ENCODE data around the gene CKAP2L.

Gene CKAP2L

DNA sequence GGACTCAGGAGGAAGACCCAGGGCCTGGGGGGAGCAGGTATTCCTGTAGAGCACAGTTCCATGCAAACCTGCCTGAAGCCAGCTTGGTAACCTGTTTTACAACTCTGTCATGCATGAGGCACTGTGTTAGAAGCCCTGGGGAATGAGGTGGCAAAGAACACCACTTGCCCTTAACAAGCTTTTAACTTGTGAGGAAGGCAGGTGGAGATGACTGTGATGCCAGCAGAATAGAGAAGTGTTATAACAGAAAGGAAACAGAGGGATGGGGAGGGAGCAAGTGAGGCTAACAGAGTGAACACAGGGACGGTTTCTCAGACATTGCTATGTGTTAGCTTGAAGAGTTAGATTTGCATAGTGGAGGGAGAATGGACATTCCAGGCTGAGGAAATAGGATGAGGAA lies 31.4 kb upstream of the CKAP2L start:
- H3K27ac ChIP-seq (ENCODE audit: poor library complexity, severe bottlenecking) = peak overlapping the region; percentile 99
- peak; percentile 68 for ATAC-seq (ENCODE audit: low read depth)

GRCh38 chr2:112794841-112795240 lies 30.4 kb upstream of the CKAP2L start:
- H3K4me1 ChIP-seq (ENCODE audit: insufficient read depth, poor library complexity, severe bottlenecking) = peaks cover 35% of the 10 kb centered on the region
- no peak overlapping the region for H3K4me3 ChIP-seq (ENCODE audit: severe bottlenecking)
- H3K27ac ChIP-seq (ENCODE audit: poor library complexity, severe bottlenecking) = peak overlapping the region; percentile 99
- H3K27me3 ChIP-seq (ENCODE audit: insufficient read depth, poor library complexity, severe bottlenecking) = no peaks in the 10 kb centered on the region
- no peak for ATAC-seq (ENCODE audit: low read depth)
- no peaks in the 10 kb centered on the region for H3K36me3 ChIP-seq (ENCODE audit: low read depth)
- no peak for TF ChIP-seq CTCF (IDR thresholded peaks at IDR 0.05; ENCODE audit: poor library complexity, severe bottlenecking)
- no peaks in the 10 kb centered on the region for H3K9me3 ChIP-seq (ENCODE audit: severe bottlenecking)
- no peak for DNase-seq (ENCODE audit: low spot score)

More for the DNA sequence above, 31.4 kb upstream of the CKAP2L start:
- DNase-seq (ENCODE audit: low spot score) = peak; percentile 73
- Histone ChIP-seq H3K4me3 (ENCODE audit: severe bottlenecking) (no peak overlapping the region), H3K4me1 (ENCODE audit: insufficient read depth, poor library complexity, severe bottlenecking) (peaks cover 35% of the 10 kb centered on the region), H3K36me3 (ENCODE audit: low read depth) (no peaks in the 10 kb centered on the region), H3K9me3 (ENCODE audit: severe bottlenecking) (no peaks in the 10 kb centered on the region), H3K27me3 (ENCODE audit: insufficient read depth, poor library complexity, severe bottlenecking) (no peaks in the 10 kb centered on the region)
- no peak for TF ChIP-seq CTCF (IDR thresholded peaks at IDR 0.05; ENCODE audit: poor library complexity, severe bottlenecking)

- Histone ChIP-seq H3K9me3 (ENCODE audit: severe bottlenecking) (no peaks in the 10 kb centered on the region), H3K27ac (ENCODE audit: poor library complexity, severe bottlenecking) (peak overlapping the region; percentile 99), H3K27me3 (ENCODE audit: insufficient read depth, poor library complexity, severe bottlenecking) (no peaks in the 10 kb centered on the region), H3K36me3 (ENCODE audit: low read depth) (no peaks in the 10 kb centered on the region), H3K4me3 (ENCODE audit: severe bottlenecking) (no peak overlapping the region), H3K4me1 (ENCODE audit: insufficient read depth, poor library complexity, severe bottlenecking) (peaks cover 32% of the 10 kb centered on the region)
- DNase-seq (ENCODE audit: low spot score) (peak; percentile 89), ATAC-seq (ENCODE audit: low read depth) (peak; percentile 79)
- TF ChIP-seq CTCF (IDR thresholded peaks at IDR 0.05; ENCODE audit: poor library complexity, severe bottlenecking) = no peak
Measured at GRCh38 chr2:112794131-112794733, 29.8 kb upstream of the CKAP2L start.

GRCh38 chr2:112793449-112793978 lies 29.1 kb upstream of the CKAP2L start:
- no peak for TF ChIP-seq CTCF (IDR thresholded peaks at IDR 0.05; ENCODE audit: poor library complexity, severe bottlenecking)
- Histone ChIP-seq H3K36me3 (ENCODE audit: low read depth) (no peaks in the 10 kb centered on the region), H3K27me3 (ENCODE audit: insufficient read depth, poor library complexity, severe bottlenecking) (no peaks in the 10 kb centered on the region), H3K9me3 (ENCODE audit: severe bottlenecking) (no peaks in the 10 kb centered on the region), H3K4me3 (ENCODE audit: severe bottlenecking) (no peak overlapping the region), H3K4me1 (ENCODE audit: insufficient read depth, poor library complexity, severe bottlenecking) (peaks cover 32% of the 10 kb centered on the region), H3K27ac (ENCODE audit: poor library complexity, severe bottlenecking) (peak overlapping the region; percentile 99)
- peak; percentile 35; the same call in 2 of the 3 replicates for ATAC-seq (ENCODE audit: low read depth)
- DNase-seq (ENCODE audit: low spot score) = no peak

DNA sequence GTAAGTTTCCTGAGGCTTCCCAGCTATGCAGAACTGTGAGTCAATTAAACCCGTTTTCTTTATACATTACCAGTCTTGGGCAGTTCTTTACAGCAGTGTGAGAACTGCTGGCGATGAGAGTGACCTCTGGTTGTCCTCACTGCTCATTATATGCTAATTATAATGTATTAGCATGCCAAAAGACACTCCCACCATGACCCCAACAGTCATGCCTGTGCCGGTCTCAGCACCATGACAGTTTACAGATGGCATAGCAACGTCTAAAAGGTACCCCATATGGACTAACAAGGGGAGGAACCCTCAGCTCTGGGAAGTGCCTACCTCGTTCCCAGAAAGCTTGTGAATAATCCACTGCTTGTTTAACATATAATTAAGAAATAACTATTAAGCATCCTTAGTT lies 28.0 kb upstream of the CKAP2L start:
- Histone ChIP-seq H3K4me1 (ENCODE audit: insufficient read depth, poor library complexity, severe bottlenecking) (peaks cover 40% of the 10 kb centered on the region), H3K9me3 (ENCODE audit: severe bottlenecking) (no peaks in the 10 kb centered on the region), H3K27me3 (ENCODE audit: insufficient read depth, poor library complexity, severe bottlenecking) (no peaks in the 10 kb centered on the region), H3K4me3 (ENCODE audit: severe bottlenecking) (no peak overlapping the region), H3K36me3 (ENCODE audit: low read depth) (no peaks in the 10 kb centered on the region), H3K27ac (ENCODE audit: poor library complexity, severe bottlenecking) (peak overlapping the region; percentile 99)
- no peak for DNase-seq (ENCODE audit: low spot score)
- no peak for ATAC-seq (ENCODE audit: low read depth)
- no peak for TF ChIP-seq CTCF (IDR thresholded peaks at IDR 0.05; ENCODE audit: poor library complexity, severe bottlenecking)
